Right atrium auricular region (tissue), 2 donors: ENCODE measurements around the gene WDPCP. TPM values are rescaled to one million over a fixed set of nuclear protein-coding genes. Genes with fewer than 3 reads are reported as not detected.
"Not testable (repeated sequence)": the region's sequence is repeated elsewhere in the genome, so short reads cannot be mapped to it uniquely, and the experiment has no call there.

Experiments
- DNase-seq: peaks from one replicate; pipeline ENCODE4 v3.0.0-alpha.2; 2019; ENCODE audit warnings: low spot score
- H3K27ac ChIP-seq, 2 donors: fragments of 200-600 bp; sonication (generic); 1 replicate in 1 of 2; 2 replicates in 1 of 2; pipeline ENCODE4 v1.5.1; 2016 to 2019
- H3K27me3 ChIP-seq, 2 donors: fragments of 200-600 bp; sonication (generic); one replicate each; pipeline versions ENCODE4 v1.5.1 to v1.6.0; 2017 to 2019
- H3K36me3 ChIP-seq: fragments of 200-600 bp; sonication (generic); one replicate; pipeline ENCODE4 v1.5.1; 2016
- H3K4me1 ChIP-seq, 2 donors: fragments of 200-600 bp; sonication (generic); one replicate each; pipeline versions ENCODE4 v1.5.1 to v1.6.0; 2017 to 2019
- H3K4me3 ChIP-seq, 2 donors: fragments of 200-600 bp; sonication (generic); 1 replicate in 1 of 2; 2 replicates in 1 of 2; pipeline ENCODE4 v1.5.1; 2017 to 2019; ENCODE audit warnings: mild to moderate bottlenecking in 1 of 2, moderate library complexity in 1 of 2
- H3K9me3 ChIP-seq, 2 donors: fragments of 200-600 bp; sonication (generic); one replicate each; pipeline ENCODE4 v1.5.1; 2019
- CTCF ChIP-seq, 2 donors: fragments of 200-600 bp; sonication (generic); IDR thresholded peaks; one replicate each; pipeline ENCODE4 v1.5.1; 2019; ENCODE audit warnings: antibody characterized with exemption in 2 of 2
- total RNA-seq, 2 donors: library from RNA; depleted of rRNA; stranded (reverse); fragments of >200 nt; gene quantifications; one replicate each; pipeline ENCODE4 v1.1.0, GENCODE V29; 2016

Gene WDPCP
- total RNA-seq, 2 donors from 2014 or later = 8.7 to 12.6 TPM

DNA sequence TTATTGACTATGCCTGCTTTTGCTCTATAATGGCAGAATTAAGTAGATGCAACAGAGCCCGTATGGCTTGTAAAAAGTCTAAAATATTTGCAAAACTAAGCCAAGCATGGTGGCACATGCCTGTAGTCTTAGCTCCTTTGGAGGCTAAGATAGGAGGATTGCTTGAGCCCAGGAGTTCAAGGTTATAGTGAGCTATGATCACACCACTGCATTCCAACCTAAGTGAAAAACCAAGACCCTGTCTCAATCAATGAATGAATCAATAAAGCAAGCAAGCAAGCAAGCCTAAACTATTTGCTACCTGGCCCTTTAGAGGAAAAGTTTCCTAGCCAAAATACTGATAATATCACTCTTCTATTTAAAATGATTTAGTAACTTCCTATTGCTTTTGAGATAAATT, 277.7 kb downstream of the WDPCP start:
- TF ChIP-seq CTCF (IDR thresholded peaks at IDR 0.05) = no peak
- Histone ChIP-seq H3K27ac (no peak overlapping the region), H3K9me3 (peaks cover 0 to 12% of the 10 kb centered on the region in 2 donors), H3K4me3 (no peak overlapping the region), H3K27me3 (no peaks in the 10 kb centered on the region), H3K36me3 (no peaks in the 10 kb centered on the region), H3K4me1 (no peaks in the 10 kb centered on the region)
- DNase-seq = no peak

GRCh38 chr2:63301481-63301880, 286.8 kb downstream of the WDPCP start:
- no peak overlapping the region for H3K4me3 ChIP-seq
- H3K9me3 ChIP-seq = peaks cover 9 to 33% of the 10 kb centered on the region in 2 donors
- no peaks in the 10 kb centered on the region for H3K27me3 ChIP-seq
- no peaks in the 10 kb centered on the region for H3K36me3 ChIP-seq
- no peak for TF ChIP-seq CTCF (IDR thresholded peaks at IDR 0.05)
- H3K4me1 ChIP-seq = no peaks in the 10 kb centered on the region
- no peak for DNase-seq
- H3K27ac ChIP-seq = no peak overlapping the region

GRCh38 chr2:63300835-63301234, 287.4 kb downstream of the WDPCP start:
- Histone ChIP-seq H3K9me3 (peaks cover 9 to 38% of the 10 kb centered on the region in 2 donors), H3K27ac (no peak overlapping the region), H3K4me1 (no peaks in the 10 kb centered on the region), H3K4me3 (no peak overlapping the region), H3K27me3 (no peaks in the 10 kb centered on the region), H3K36me3 (no peaks in the 10 kb centered on the region)
- DNase-seq = no peak
- TF ChIP-seq CTCF (IDR thresholded peaks at IDR 0.05) = no peak

DNA sequence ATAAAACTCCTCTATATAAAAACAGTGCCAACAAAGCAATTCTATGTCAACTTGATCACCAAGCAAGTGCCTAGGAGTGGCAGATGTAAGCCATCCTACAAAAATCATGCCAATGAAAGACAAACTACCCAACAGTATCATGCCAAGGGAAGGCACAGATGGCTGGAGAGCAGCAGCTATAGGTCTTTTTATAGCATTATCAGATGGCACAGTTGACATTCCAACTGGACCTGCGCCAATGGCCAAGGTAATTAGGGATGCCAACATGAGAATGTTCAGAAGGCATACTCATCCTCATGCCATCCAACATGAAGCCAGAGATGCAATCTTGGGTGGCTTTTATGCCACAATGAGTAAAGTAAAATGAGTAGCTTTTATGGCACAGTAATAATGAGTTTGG, 300.3 kb downstream of the WDPCP start:
- no peak for TF ChIP-seq CTCF (IDR thresholded peaks at IDR 0.05)
- H3K4me3 ChIP-seq = no peak overlapping the region
- H3K36me3 ChIP-seq = no peaks in the 10 kb centered on the region
- peaks cover 0 to 25% of the 10 kb centered on the region in 2 donors for H3K9me3 ChIP-seq
- H3K4me1 ChIP-seq = no peaks in the 10 kb centered on the region
- H3K27me3 ChIP-seq = no peaks in the 10 kb centered on the region
- H3K27ac ChIP-seq = no peak overlapping the region
- no peak for DNase-seq

DNA sequence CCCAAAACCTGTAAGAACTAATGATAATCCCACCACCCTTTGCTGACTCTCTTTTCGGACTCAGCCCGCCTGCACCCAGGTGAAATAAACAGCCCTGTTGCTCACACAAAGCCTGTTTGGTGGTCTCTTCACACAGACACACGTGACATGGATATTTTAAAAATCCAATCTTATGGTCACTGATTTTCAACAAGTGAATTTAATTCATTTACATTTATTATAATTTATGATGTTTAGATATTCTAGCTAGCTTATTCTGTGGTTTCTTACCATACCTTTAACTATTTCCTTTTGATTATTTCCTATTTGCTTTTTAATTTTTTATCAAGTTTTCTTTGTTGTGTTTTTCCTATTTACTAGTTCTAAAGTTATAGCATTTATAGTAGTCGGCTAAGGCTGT, 301.8 kb downstream of the WDPCP start:
- not testable (repeated sequence) for H3K27ac ChIP-seq, H3K4me3 ChIP-seq, DNase-seq, H3K27me3 ChIP-seq, H3K36me3 ChIP-seq, H3K4me1 ChIP-seq
- H3K9me3 ChIP-seq = peaks cover 0 to 37% of the 10 kb centered on the region in 2 donors

GRCh38 chr2:63283273-63283672, 305.0 kb downstream of the WDPCP start:
- Histone ChIP-seq H3K36me3 (no peaks in the 10 kb centered on the region), H3K9me3 (peaks cover 0 to 67% of the 10 kb centered on the region in 2 donors), H3K27me3 (no peaks in the 10 kb centered on the region), H3K4me3 (no peak overlapping the region), H3K4me1 (no peaks in the 10 kb centered on the region), H3K27ac (no peak overlapping the region)
- TF ChIP-seq CTCF (IDR thresholded peaks at IDR 0.05) = no peak
- DNase-seq = no peak
